Psoas muscle (tissue), 8 donors: Measurements from ENCODE around the gene KCP. TPM values are rescaled to one million over a fixed set of nuclear protein-coding genes. Genes with fewer than 3 reads are reported as not detected.
A peak's percentile ranks its signal among the peaks of the same experiment; 100 is the strongest.

Experiments
- ATAC-seq, 4 donors: fragments of 200-7000 bp; cut with Tn5 transposase; one replicate each; pipeline ENCODE4 v1.9.1; 2020; ENCODE audit warnings: moderate library complexity in 3 of 4, mild to moderate bottlenecking in 2 of 4
- DNase-seq, 2 donors: peaks; one replicate each; pipeline ENCODE4 v3.0.0-alpha.2; 2020
- H3K27ac ChIP-seq: fragments of 200-600 bp; one replicate; pipeline ENCODE4 v1.8.0; 2022
- H3K27me3 ChIP-seq, 3 donors: fragments of 200-600 bp in 1 of 3; one replicate each; pipeline versions ENCODE4 v1.6.1 to v1.8.0; 2013 to 2022; ENCODE audit warnings: low read length in 2 of 3, mild to moderate bottlenecking in 2 of 3, moderate library complexity in 1 of 3; ENCODE audit not compliant: insufficient read depth in 3 of 3
- H3K36me3 ChIP-seq, 2 donors: fragments of 200-600 bp in 1 of 2; one replicate each; pipeline versions ENCODE4 v1.6.1 to v1.8.0; 2013 to 2022; ENCODE audit warnings: low read depth in 1 of 2, mild to moderate bottlenecking in 1 of 2, moderate library complexity in 1 of 2; ENCODE audit not compliant: insufficient read depth in 1 of 2
- H3K4me1 ChIP-seq: fragments of 200-600 bp; one replicate; pipeline ENCODE4 v1.8.0; 2022
- H3K4me3 ChIP-seq: fragments of 200-600 bp; one replicate; pipeline ENCODE4 v1.8.0; 2022; ENCODE audit warnings: mild to moderate bottlenecking
- H3K9me3 ChIP-seq: fragments of 200-600 bp; one replicate; pipeline ENCODE4 v1.8.0; 2022
- CTCF ChIP-seq: fragments of 200-600 bp; IDR thresholded peaks from one replicate; pipeline ENCODE4 v1.8.0; 2022; ENCODE audit warnings: antibody characterized with exemption
- WGBS, 3 donors: extraction: QIAGEN DNeasy Blood & Tissue Kit; methylation state at CpG; one replicate each; pipeline versions ENCODE4 v1.1.6 to v1.1.7; 2013; 5-methylcytosine and 5-hydroxymethylcytosine counted together
- intact Hi-C, 2 donors: fragments of 100-400 bp; cut with DNase I; formaldehyde crosslinking; loops; one replicate each; pipeline versions ENCODE4 v1.11.0 to v1.14.2; 2022
- polyA plus RNA-seq, 3 donors: library from polyadenylated mRNA; stranded (reverse); fragments of 200-250 nt; gene quantifications; one replicate each; pipeline ENCODE4 v1.2.3, GENCODE V29; 2013
- total RNA-seq, 4 donors: library from RNA; stranded (reverse); fragmentation: NEBNext Ultra II Directional in 2 of 4; extraction: Animal tissue kit (Norgen Biotek cat#: 25700) in 2 of 4; gene quantifications; one replicate each; pipeline versions ENCODE4 v1.2.1 to v1.2.4, GENCODE V29; 2021 to 2023
- donor health status: healthy with polysubstance abuse.
- donor health status: DM: no; HTN: no; CAD: no; lungs with moderate emphysema.
- donor health status: Bipolar disorder and iron deficiency.
- donor health status: healthy.
- donor health status: DM: yes; HTN: yes; CAD: no.
- donor health status: DM: no; HTN: no; CAD: no.
- donor health status: DM: no; HTN: no; CAD: no.
- donor health status: DM: yes; HTN: yes; CAD: no.

The KCP gene
- total and polyA plus RNA-seq, 7 donors: 0.03 to 0.34 (median 0.15) TPM

- Histone ChIP-seq H3K27me3 (no peaks in the 10 kb centered on the region), H3K36me3 (peaks cover 0 to 5% of the 10 kb centered on the region in 2 donors), H3K4me3 (peak overlapping the region; percentile 73), H3K4me1 (peaks cover 8% of the 10 kb centered on the region), H3K27ac (peak overlapping the region; percentile 42), H3K9me3 (no peaks in the 10 kb centered on the region)
- WGBS, 3 donors: 12 to 17% (median 12%) methylated on average over 24 to 30 of the region's 30 CpGs
- no peak for TF ChIP-seq CTCF
- intact Hi-C loops: no loop called here
- DNase-seq: peak in 1 of 2 donors; percentile 66
- ATAC-seq: peak in 2 of 4 donors; percentile 0 to 1
Measured at GRCh38 chr7:128869944-128870285, 40.6 kb downstream of the KCP start.

GRCh38 chr7:128869138-128869943 lies 41.2 kb downstream of the KCP start:
- H3K27ac ChIP-seq: peak overlapping the region; percentile 42

GRCh38 chr7:128868624-128869137 lies 41.8 kb downstream of the KCP start:
- peak in 3 of 4 donors; percentile 0 for ATAC-seq
- Histone ChIP-seq H3K4me1 (peaks cover 10% of the 10 kb centered on the region), H3K36me3 (peaks cover 0 to 8% of the 10 kb centered on the region in 2 donors), H3K4me3 (peak overlapping the region; percentile 73), H3K27me3 (no peaks in the 10 kb centered on the region), H3K9me3 (no peaks in the 10 kb centered on the region), H3K27ac (peak overlapping the region; percentile 42)
- TF ChIP-seq CTCF: no peak
- 50 to 60% (median 57%) methylated on average over 12 to 13 of the region's 13 CpGs for WGBS, 3 donors
- intact Hi-C loops: no loop called here
- DNase-seq: peak in 1 of 2 donors; percentile 62

More at GRCh38 chr7:128869138-128869943, 41.2 kb downstream of the KCP start:
- H3K9me3 ChIP-seq: no peaks in the 10 kb centered on the region
- peak overlapping the region; percentile 73 for H3K4me3 ChIP-seq
- TF ChIP-seq CTCF: no peak
- ATAC-seq (peak; percentile 9 to 41 (median 20)), DNase-seq (peak; percentile 70 to 85)
- intact Hi-C loops: no loop called here
- no peaks in the 10 kb centered on the region for H3K27me3 ChIP-seq
- H3K36me3 ChIP-seq: peaks cover 0 to 8% of the 10 kb centered on the region in 2 donors
- H3K4me1 ChIP-seq: peaks cover 8% of the 10 kb centered on the region
- 0 to 1% (median 1%) methylated on average over 47 to 86 of the region's 86 CpGs for WGBS, 3 donors

GRCh38 chr7:128867842-128868623 lies 42.5 kb downstream of the KCP start:
- peak overlapping the region; percentile 42 for H3K27ac ChIP-seq
- H3K36me3 ChIP-seq: peaks cover 0 to 8% of the 10 kb centered on the region in 2 donors
- WGBS, 3 donors: 66 to 75% (median 73%) methylated on average over 11 of the region's 11 CpGs
- H3K27me3 ChIP-seq: no peaks in the 10 kb centered on the region
- TF ChIP-seq CTCF: no peak
- peak overlapping the region; percentile 73 for H3K4me3 ChIP-seq
- intact Hi-C loops: no loop called here
- peaks cover 15% of the 10 kb centered on the region for H3K4me1 ChIP-seq
- no peaks in the 10 kb centered on the region for H3K9me3 ChIP-seq
- peak in 2 of 4 donors; percentile 3 to 4 for ATAC-seq
- peak in 1 of 2 donors; percentile 71 for DNase-seq
